MCF 10A (cell line): Measurements from ENCODE around the gene HTT. TPM values are rescaled to one million over a fixed set of nuclear protein-coding genes. Genes with fewer than 3 reads are reported as not detected.

Experiments used
- BruUV-seq: library from RNA; stranded (reverse); fragments of 400-500 nt; replicated peaks from 2 replicates; lab custom pipeline; 2021; lab: Mats Ljungman, UMichigan
- CTCF ChIA-PET: fragments of 300-600 bp; sonication (Branson Sonifier 250); formaldehyde crosslinking; extraction: SDS; loops from one replicate; lab custom pipeline; 2021; ENCODE audit warnings: antibody characterized with exemption, inconsistent platforms; lab: Yijun Ruan, JAX
- POLR2A ChIA-PET: fragments of 300-600, 350-650 bp; sonication (Branson Sonifier 250); formaldehyde crosslinking; extraction: SDS; loops from one replicate; lab custom pipeline; 2020; ENCODE audit warnings: antibody characterized with exemption, inconsistent platforms; lab: Yijun Ruan, JAX
- DNase-seq: peaks from one replicate; pipeline ENCODE4 v3.0.0-alpha.2; 2018; ENCODE audit not compliant: unreplicated experiment
- H3K27ac Mint-ChIP-seq: one replicate; pipeline ENCODE4 v1.8.0; 2022; ENCODE audit warnings: mild to moderate bottlenecking, low read depth, mixed read lengths; ENCODE audit not compliant: unreplicated experiment
- H3K27me3 Mint-ChIP-seq: one replicate; pipeline ENCODE4 v1.8.0; 2022; ENCODE audit warnings: mixed read lengths; ENCODE audit not compliant: insufficient read depth, unreplicated experiment
- H3K36me3 Mint-ChIP-seq: one replicate; pipeline ENCODE4 v1.8.0; 2022; ENCODE audit warnings: mild to moderate bottlenecking, moderate library complexity, mixed read lengths; ENCODE audit not compliant: insufficient read depth, unreplicated experiment
- H3K4me1 Mint-ChIP-seq: one replicate; pipeline ENCODE4 v1.8.0; 2022; ENCODE audit warnings: mixed read lengths; ENCODE audit not compliant: insufficient read depth, unreplicated experiment
- H3K4me3 Mint-ChIP-seq: one replicate; pipeline ENCODE4 v1.8.0; 2022; ENCODE audit warnings: mild to moderate bottlenecking, moderate library complexity, mixed read lengths; ENCODE audit not compliant: unreplicated experiment
- H3K9me3 Mint-ChIP-seq: one replicate; pipeline ENCODE4 v1.8.0; 2022; ENCODE audit warnings: mixed read lengths; ENCODE audit not compliant: unreplicated experiment
- intact Hi-C: fragments of 100-400 bp; cut with micrococcal nuclease; formaldehyde crosslinking; loops from 2 replicates; pipeline ENCODE4 v1.14.1; 2022
- total RNA-seq: library from RNA; stranded (reverse); gene quantifications from 2 replicates; pipeline ENCODE4 v1.2.3, GENCODE V29; 2022
- TF ChIP-seq, protein P1 (sequence below): fragments of 200-600 bp; IDR thresholded peaks from one replicate; pipeline ENCODE4 v1.8.0; 2022; ENCODE audit warnings: antibody characterized with exemption, mild to moderate bottlenecking; ENCODE audit not compliant: unreplicated experiment

Gene HTT
- total RNA-seq, 1 experiment from 2014 or later = 47.4 TPM

DNA sequence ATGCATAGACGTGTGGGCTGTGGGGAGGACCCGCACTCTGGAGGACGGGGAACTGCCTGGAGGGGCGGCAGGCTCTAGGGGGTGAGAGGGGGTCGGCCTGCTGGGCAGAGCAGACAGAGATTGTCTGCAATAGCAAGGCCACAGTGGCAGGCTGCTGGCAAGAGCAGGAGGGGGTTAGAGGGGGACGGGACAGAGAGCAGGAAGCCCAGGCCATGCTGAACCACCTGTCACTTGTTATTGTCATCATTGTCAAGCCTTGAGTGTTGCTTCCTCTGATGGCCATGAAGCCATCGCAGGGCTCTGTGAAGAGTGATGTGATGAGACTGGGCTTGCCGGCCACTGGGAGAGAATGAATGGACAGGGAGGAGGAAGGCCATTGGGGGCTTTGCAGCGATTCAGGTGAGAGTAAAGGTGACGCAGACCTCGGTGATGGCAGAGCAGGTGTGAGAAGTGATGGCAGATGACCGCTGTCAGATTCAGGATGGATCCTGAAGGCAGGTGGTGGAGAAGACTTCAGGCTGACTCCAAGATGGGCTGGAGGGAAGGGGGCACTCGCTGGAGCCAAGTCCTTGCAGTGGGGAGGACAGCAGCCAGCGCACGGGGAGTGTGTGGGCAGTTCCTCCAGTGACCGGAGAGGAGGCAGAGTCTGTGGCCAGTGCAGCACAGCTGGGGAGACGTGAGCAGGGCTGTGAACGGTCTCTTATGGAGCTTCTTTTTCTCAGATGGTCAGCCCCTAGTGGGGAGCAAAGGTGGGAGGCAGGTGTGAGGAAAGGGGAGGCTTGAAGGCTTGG, 43.7 kb upstream of the HTT start:
- CTCF ChIA-PET = interaction anchor here (0.9 to 4.7 kb wide), 3 partner anchors 12 to 63 kb away, joined by 3 to 46 read pairs (median 4); no protein-coding TSS in a partner anchor

DNA sequence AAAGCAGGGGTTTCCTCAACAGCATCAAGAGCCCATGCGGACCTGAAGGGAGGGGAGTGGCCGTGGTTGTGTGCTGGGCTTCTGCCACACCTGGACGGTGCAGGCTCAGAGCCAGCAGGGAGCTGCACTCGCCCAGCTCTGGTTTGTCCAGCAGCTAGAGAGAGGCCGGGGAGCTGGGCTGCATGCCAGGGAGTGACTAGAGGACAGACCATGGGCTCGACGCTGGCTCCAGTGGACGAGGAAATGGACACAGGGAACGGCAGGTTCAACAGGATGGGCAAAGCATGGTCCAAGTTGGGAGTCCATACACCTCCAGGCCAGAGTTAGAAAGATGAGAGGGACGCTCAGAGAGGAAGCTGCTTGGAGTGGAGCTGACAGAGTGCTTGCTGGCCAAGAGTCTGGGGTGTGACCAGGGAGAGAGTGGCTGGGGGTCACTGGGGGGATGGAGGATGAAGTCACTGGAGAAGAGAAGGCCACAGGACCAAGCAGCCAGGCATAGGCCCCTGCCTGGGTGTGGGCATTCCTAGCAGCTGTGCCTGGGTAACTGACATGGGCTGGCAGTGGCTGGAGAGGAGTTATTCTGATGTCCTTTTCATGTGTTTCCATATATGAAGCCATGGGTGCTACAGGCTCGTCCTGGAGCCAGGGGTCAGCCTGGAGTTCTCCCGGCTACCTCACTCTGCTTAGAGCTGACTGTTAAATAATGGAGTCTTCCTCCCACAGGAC, 43.0 kb upstream of the HTT start:
- peaks cover 13% of the 10 kb centered on the region for H3K4me1 Mint-ChIP-seq
- H3K4me3 Mint-ChIP-seq = no peak overlapping the region
- H3K27ac Mint-ChIP-seq = no peak overlapping the region
- BruUV-seq = no TSS peak
- POLR2A ChIA-PET = interaction anchor here (0.6 to 3.1 kb wide), 3 partner anchors 15 to 616 kb away, joined by 3 to 15 read pairs (median 3); partner anchors contain the start of genes GRK4 and NOP14
- H3K9me3 Mint-ChIP-seq = no peaks in the 10 kb centered on the region
- H3K27me3 Mint-ChIP-seq = no peaks in the 10 kb centered on the region
- peak; percentile 66 for DNase-seq
- no peaks in the 10 kb centered on the region for H3K36me3 Mint-ChIP-seq
- intact Hi-C loops = no loop called here
- CTCF ChIA-PET = interaction anchor here (0.9 to 4.7 kb wide), 3 partner anchors 13 to 64 kb away, joined by 3 to 46 read pairs (median 4); no protein-coding TSS in a partner anchor
- TF ChIP-seq, protein P1, sequence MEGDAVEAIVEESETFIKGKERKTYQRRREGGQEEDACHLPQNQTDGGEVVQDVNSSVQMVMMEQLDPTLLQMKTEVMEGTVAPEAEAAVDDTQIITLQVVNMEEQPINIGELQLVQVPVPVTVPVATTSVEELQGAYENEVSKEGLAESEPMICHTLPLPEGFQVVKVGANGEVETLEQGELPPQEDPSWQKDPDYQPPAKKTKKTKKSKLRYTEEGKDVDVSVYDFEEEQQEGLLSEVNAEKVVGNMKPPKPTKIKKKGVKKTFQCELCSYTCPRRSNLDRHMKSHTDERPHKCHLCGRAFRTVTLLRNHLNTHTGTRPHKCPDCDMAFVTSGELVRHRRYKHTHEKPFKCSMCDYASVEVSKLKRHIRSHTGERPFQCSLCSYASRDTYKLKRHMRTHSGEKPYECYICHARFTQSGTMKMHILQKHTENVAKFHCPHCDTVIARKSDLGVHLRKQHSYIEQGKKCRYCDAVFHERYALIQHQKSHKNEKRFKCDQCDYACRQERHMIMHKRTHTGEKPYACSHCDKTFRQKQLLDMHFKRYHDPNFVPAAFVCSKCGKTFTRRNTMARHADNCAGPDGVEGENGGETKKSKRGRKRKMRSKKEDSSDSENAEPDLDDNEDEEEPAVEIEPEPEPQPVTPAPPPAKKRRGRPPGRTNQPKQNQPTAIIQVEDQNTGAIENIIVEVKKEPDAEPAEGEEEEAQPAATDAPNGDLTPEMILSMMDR = no peak

More for the DNA sequence above, 43.7 kb upstream of the HTT start:
- H3K4me3 Mint-ChIP-seq = no peak overlapping the region
- BruUV-seq = no TSS peak
- POLR2A ChIA-PET = interaction anchor here (0.6 to 1.4 kb wide), 2 partner anchors 14 to 615 kb away, joined by 3 read pairs; no protein-coding TSS in a partner anchor
- TF ChIP-seq, protein P1 = no peak
- H3K9me3 Mint-ChIP-seq = no peaks in the 10 kb centered on the region
- H3K27ac Mint-ChIP-seq = no peak overlapping the region
- no peaks in the 10 kb centered on the region for H3K36me3 Mint-ChIP-seq
- no peak for DNase-seq
- H3K27me3 Mint-ChIP-seq = no peaks in the 10 kb centered on the region
- intact Hi-C loops = no loop called here
- peaks cover 13% of the 10 kb centered on the region for H3K4me1 Mint-ChIP-seq

DNA sequence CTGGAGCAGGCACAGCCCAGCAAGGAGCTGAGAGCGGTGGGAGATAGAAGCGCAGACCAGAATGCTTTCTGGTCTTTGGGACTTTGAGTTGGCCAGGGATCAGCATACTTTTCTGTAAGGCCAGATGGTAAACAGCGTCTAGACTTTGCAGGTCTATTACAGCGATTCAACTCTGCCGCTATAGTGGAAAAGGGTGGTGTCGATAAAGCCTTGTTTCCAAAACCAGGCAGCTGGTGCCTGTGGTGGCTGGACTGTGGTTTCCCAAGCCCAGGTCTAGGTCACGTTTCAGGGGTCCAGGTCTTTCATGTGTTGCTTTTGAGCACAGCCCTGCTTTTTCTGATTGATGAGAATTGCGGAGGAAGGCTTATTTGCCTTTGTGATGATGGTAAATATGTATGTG, 40.2 kb upstream of the HTT start:
- Mint-ChIP-seq H3K27ac (no peak overlapping the region), H3K9me3 (no peaks in the 10 kb centered on the region), H3K27me3 (no peaks in the 10 kb centered on the region), H3K4me3 (no peak overlapping the region), H3K4me1 (peaks cover 22% of the 10 kb centered on the region), H3K36me3 (no peaks in the 10 kb centered on the region)
- TF ChIP-seq, protein P1 = no peak
- DNase-seq = no peak
- ChIA-PET POLR2A (interaction anchor here (0.9 to 3.1 kb wide), 2 partner anchors 15 to 71 kb away, joined by 3 to 15 read pairs; partner anchors contain the start of genes GRK4 and NOP14), CTCF (interaction anchor here (0.9 to 5.8 kb wide), 5 partner anchors 9 to 69 kb away, joined by 3 to 46 read pairs (median 6); no protein-coding TSS in a partner anchor)
- BruUV-seq = no TSS peak
- intact Hi-C loops = no loop called here
